Stimulated activated naive CD8-positive, alpha-beta T cell treated with anti-CD3 and anti-CD28 coated beads, Interleukin-15, Interleukin-2, amounts not matched to agents 100 U/mL and 50 U/mL, for 24 hours (primary cell): ENCODE measurements around the gene CAPN8.

Experiments used
- ATAC-seq: fragments of 150-1000 bp; cut with Tn5 transposase; one replicate; pipeline ENCODE4 v1.10.0; 2021
- DNase-seq: peaks from one replicate; pipeline ENCODE4 v3.0.0; 2021

The CAPN8 gene

DNA sequence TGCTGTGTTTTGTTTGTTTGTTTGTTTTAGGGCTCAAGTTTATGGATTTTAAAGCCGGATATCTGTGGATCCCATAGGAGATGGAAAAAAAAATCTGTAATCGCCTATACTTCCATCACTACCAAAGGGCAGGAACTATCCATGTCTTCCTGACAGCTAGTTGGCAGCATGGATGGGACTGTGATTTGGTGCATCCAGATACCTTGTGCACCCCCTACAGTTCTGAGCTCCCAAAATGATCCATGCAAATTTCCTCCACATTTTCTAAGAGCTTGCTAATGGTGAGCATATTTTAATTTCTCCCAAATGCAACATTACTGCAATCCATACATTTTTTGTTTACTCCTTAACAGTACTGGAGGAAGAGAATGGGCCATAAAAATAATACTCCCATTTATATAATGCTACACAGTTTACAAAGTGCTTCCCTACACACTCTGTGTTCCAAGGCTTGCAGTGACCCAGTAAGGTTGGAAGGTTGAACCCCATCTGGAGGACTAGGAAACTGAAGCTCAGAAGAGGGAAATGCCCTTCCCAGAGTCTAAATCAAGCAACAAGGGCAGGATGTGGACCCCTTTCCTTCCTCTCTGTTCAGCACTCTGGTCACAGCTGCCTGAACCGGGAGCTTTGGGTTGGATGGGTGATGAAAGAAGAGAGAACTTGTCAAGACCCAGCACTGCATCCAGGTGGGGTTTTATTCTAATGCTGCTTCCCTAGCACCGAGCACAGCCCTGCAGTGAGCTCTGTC is 48.0 kb downstream of the CAPN8 start:
- no peak for DNase-seq
- ATAC-seq, result no peak

DNA sequence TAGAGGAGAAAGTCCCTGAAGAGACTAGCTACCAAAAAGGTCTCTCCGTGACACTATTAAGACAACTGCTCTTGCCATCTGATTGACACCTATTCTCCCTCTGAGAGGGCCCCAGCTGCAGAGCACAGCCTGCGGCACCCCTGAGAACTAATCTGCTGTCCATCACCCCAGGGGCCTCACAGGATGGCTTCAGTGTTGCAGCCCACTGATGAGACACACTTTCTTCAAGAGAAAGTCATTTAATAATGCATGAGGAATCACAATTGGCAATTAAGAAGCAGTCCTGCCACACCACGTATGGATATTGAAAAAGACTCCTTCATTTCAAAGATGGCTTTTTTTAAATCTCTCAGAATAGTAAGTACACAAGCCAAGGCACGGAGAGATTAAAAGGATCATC is 48.9 kb downstream of the CAPN8 start:
- DNase-seq (no peak), ATAC-seq (no peak)

DNA sequence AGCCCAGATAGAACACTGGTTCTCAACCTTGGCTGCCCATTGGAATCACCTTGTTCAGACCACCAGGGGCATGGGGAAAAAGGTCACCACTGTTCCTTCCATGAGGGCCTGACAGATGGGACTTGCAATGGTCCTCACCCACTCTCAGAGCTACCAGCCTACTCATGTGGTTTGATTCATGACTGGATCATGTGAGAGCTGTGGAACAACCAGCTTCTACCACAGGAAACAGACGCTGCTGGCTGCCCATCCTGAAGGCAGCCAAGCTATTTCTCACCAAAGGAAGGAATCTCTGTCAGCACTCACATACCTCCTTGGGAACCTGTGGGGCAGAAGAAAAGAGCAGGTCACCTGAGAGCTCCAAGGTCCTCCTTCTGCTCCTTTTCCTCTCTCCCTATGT is 53.6 kb downstream of the CAPN8 start:
- DNase-seq (no peak), ATAC-seq (no peak)

DNA sequence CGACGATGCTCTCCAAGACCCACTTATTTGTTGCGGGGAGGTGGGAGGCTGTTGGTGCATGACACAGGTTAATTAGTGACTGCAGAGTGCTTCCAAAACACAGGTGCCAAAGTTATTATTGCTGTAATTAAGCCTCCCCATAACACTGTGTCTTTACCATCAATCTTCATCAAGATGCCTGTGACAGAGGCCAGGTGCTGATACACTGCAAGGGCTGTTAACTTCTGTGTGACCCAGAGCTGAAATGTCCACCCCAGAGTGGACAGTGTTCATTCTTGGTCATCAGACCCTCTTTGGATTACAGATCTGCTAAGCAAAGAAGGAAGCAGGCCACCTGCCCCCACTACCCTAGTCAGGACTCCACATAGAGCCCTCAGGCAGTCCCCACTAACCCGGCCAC is 55.5 kb downstream of the CAPN8 start:
- no peak for ATAC-seq
- no peak for DNase-seq

GRCh38 chr1:223609066-223609465 is 56.4 kb downstream of the CAPN8 start:
- DNase-seq, result no peak
- no peak for ATAC-seq

- no peak for DNase-seq
- no peak for ATAC-seq
Observed at GRCh38 chr1:223558512-223558911, 107.0 kb downstream of the CAPN8 start.

- no peak for DNase-seq
- no peak for ATAC-seq
Observed at GRCh38 chr1:223557130-223557475, 108.4 kb downstream of the CAPN8 start.

GRCh38 chr1:223556414-223557129 is 108.9 kb downstream of the CAPN8 start:
- DNase-seq (peak; percentile 64), ATAC-seq (peak; percentile 69)

DNA sequence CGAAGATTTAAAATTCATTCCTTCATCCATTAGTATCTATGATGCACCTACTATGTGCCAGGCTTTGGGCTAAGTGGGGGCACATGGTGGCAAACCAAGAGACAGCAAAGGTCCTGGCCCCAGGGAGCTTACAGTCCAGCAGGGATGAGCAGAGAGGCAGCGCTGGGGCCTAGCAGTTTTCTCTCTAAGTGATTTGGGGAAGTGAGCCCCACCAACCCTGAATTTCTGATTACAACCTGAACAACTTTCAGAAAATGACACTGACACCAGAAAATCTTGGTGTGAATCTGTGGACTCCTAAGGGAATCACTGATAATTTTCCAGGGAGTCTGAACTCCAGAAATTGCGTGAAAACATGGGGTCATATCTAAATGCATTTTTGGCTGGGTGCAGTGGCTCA is 111.5 kb downstream of the CAPN8 start:
- no peak for ATAC-seq

DNA sequence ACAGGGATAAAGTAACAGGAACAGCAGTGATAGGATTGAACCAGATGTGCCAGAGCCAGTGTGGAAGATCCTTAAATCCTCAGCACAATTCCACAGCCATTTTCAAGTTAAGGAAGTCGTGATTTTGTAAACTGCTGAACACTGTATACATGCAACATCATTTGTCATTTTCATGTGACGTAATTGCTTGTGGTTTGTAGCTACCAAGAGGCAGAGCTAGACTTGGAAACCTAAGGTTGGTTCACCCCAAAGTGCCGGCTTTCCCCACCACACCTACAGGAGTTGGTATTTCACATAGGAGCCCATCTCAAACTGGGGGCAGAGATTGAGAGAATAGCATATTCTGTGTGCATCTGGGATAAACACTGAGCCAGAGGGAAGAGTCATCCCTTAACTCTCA is 113.9 kb downstream of the CAPN8 start:
- ATAC-seq (no peak), DNase-seq (no peak)

More for the DNA sequence above, 111.5 kb downstream of the CAPN8 start:
- DNase-seq, result no peak

DNA sequence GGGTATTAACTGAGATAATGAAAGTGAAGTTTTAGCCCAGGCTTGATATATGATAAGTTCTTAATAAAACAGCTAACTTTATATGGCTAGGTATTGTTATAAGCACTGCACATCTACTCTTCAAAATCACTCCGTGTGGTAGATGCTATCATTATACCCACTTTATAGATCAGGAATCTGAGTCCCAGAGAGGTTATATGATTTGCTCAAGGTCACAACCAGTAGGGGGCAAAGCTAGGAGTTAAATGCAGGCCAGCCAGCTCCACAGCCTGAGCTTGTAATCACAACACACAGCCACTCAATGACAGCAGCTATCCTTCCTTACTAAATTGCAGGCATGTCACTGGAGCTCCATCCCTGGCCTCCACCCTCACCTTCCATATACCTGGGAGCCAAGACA is 115.8 kb downstream of the CAPN8 start:
- no peak for DNase-seq
- ATAC-seq, result no peak

DNA sequence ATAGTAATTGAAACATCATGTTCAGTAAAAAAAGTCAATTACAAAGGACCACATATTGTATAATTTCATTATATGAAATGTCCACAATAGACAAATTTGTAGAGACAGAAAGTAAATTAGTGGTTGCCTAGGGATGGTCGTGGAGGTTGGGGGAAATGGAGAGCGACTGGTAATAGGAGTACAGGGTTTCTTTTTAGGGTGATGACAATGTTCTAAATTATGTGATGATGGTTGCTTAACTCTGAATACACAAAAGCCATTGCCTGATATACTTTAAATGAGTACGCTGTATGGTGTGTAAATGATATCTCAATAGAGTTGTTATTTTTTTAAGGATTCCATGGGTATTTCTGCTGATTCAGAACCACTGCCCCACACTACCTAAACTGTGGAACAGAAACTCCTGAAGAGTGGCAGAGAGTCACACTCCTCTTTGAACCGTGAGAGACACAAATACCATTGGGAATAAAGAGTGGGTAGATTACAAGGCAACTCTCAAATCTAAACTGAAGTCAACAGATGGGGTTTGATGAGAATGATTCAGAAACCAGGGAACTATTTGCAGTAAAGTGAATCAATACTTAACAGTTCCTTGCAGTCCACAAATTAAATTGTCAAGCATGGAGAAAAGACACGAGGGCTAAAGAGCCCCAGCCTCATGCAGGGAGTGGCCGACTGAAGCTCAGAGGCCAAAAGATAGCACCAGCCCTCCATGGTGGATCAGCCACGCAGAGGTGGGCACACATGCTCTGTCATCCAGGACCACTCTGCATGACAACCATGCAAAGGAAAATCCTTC is 118.0 kb downstream of the CAPN8 start:
- DNase-seq (no peak), ATAC-seq (no peak)

DNA sequence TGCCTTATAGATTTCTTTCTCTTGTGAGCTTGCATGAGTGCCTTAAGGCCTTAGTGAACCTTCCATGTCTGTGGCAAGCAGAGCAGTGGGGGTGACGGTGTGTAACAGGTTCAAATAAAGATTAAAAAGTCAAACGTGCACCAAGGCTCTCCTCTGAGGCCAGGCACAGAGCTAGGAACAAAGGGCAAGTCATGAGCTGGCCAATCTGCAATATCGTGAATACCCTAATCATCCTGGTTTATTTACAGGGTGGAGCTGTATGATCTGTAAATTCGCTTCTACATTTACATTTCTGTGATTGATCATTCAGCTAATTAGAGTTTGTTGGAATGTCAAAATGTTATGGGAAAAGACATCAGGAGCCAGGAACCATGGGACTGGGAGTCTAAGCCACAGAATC is 120.2 kb downstream of the CAPN8 start:
- DNase-seq (no peak), ATAC-seq (no peak)

DNA sequence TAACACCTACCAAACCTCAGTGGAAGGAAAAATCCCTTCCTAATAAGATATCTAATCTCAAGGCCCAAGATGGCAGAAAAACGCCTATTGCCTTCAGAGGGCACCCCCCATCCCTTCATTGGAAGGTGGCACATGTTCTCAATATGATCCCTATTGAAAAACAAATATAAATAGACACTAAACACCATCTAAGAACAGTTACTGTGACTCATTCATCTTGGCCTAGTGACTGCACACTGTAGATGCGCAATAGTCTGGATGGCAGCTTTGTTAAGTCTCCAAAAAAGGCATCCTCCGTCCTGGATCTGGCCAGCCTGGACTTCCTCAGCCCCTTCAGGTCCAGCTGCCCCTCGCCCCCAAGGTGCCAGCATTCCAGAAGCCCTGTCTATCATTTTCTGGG is 121.9 kb downstream of the CAPN8 start:
- ATAC-seq, result no peak
- DNase-seq, result no peak

DNA sequence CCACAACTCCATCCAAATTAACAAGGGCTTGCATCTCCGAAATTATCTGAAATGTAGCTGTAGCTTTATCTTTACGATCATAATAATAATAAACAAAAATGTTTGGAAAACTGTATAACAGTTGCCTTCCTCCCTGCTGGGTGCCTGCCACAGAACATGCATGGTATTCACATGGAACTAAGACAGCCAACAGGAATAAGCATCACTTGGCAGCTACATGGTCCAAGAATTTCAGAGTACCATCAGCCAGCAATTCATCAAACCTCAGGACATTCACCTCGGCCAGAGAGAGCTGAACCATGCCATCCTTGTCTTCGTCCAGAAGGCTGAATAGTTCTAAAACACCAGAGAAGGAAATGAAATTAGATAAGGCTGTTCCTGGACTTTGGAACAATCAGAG is 122.7 kb downstream of the CAPN8 start:
- ATAC-seq (no peak), DNase-seq (no peak)

GRCh38 chr1:223540485-223541106 is 124.9 kb downstream of the CAPN8 start:
- ATAC-seq (no peak), DNase-seq (no peak)

DNA sequence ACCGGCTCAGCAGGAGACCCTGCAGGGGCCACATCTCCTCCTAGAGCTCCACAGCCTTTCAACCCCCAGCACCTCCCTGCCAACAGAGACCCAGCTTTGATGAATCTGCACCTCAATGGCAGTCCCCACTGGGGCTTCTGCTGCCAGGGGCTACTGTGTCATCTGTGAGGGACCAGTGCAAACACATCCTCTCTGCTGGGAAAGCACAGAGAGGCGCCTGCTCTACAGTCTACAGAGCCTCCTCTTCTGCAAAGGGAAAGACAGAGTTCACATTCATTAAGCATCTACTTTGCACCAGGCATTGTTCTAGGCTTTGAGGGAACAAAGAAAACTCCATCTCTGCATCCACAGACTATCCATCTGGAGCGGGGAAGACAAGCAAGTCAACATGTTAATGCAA is 125.8 kb downstream of the CAPN8 start:
- no peak for ATAC-seq
- no peak for DNase-seq

GRCh38 chr1:223538981-223539380 is 126.5 kb downstream of the CAPN8 start:
- DNase-seq (no peak), ATAC-seq (no peak)

DNA sequence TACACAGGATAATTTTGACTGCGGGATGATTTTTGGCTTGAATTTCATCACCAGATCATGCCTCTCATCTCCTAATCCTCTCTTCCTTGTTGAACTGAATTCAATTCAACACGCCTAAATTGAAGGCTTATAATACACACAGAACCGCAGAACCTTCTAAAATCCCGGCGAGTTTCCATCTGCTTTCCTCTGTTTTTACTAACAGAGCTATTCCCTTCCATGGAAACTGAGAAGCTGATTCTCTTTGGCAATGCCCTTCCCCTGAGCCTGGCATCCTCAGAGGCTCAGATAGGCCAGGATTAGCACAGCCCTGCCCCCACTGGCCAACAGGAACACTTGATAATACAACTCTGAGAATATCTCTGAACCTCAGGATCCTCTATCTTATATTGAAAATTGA is 130.2 kb downstream of the CAPN8 start:
- no peak for ATAC-seq
- no peak for DNase-seq

- ATAC-seq (no peak), DNase-seq (no peak)
Observed at GRCh38 chr1:223534677-223535076, 130.8 kb downstream of the CAPN8 start.

DNA sequence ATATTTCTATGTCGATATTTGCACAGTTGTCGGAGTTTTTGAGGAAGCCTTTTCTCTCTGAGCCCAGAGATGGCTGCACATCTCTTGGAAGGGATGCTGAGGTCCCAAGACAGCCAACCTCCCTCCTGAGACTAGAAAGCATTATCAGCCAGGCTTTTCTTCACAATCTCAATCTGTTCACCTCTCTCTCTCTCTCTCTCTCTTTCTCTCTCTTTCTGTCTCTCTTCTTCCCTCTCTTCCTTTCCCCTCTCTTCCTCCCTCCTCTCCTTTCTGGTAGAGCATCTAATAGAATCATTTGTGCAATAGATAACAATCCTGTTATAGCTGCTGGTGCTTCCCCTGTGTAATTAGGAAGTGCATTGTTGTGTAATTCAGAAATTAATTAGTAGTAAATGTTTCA is 131.8 kb downstream of the CAPN8 start:
- DNase-seq (no peak), ATAC-seq (no peak)

DNA sequence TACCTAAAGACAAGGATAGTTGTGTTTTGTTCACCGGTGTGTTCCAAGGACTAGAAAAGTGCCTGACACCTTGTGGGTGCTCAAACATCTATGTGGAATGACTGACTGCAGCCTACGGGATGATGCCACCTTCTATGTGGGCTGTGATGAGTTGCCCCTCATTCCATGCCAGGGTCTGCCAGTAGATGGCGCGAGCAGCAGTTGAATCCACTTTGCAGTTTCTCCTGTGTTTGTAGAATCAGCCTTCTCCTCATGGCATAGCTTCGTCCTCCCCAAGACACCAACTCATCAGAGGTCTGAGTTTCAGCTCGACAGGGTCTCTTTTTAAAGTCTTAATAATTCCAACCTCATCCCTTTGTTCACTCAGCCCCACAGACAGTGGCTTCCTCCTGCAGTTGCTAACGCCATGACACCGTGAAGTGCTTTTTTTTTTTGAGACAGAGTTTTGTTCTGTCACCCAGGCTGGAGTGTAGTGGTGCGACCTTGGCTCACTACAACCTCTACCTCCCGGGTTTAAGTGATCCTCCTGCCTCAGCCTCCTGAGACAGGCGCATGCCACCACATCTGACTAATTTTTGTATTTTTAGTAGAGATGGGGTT is 133.7 kb downstream of the CAPN8 start:
- peak; percentile 49 for ATAC-seq

More for the DNA sequence above, 133.7 kb downstream of the CAPN8 start:
- peak; percentile 71 for DNase-seq
